ENCODE data around the gene CLHC1. TPM values are rescaled to one million over a fixed set of nuclear protein-coding genes. Genes with fewer than 3 reads are reported as not detected.

CLHC1 gene
- total RNA-seq, 1 donor from 2014 or later: 25.0 TPM

DNA sequence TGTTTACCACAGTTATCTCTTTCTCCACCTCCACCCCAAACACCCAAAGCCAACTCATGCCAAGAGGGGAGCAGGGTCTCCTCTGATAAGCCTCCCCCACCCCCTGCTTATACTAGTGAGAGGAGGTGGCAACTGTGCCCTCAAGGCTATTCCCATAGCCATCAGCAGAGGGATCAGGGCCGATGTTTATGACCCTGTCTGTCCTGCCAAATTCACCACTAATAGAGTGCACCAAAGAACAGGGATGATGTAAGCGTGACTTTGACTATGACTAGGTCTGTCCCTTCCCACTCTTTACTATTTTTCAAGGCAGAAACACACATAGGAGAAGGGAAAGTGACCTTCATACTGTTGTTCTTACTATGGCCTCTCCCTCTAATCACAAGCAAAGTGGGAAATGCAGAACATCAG lies 74.6 kb downstream of the CLHC1 start:
- H3K4me1 Mint-ChIP-seq (ENCODE audit: unreplicated experiment): peaks cover 44% of the 10 kb centered on the region
- no peak overlapping the region for H3K4me3 Mint-ChIP-seq
- H3K27me3 Mint-ChIP-seq: no peaks in the 10 kb centered on the region
- no peaks in the 10 kb centered on the region for H3K9me3 Mint-ChIP-seq
- H3K27ac Mint-ChIP-seq: no peak overlapping the region
- no peak for DNase-seq (ENCODE audit: extremely low spot score, unreplicated experiment)
- TF ChIP-seq, protein P1, sequence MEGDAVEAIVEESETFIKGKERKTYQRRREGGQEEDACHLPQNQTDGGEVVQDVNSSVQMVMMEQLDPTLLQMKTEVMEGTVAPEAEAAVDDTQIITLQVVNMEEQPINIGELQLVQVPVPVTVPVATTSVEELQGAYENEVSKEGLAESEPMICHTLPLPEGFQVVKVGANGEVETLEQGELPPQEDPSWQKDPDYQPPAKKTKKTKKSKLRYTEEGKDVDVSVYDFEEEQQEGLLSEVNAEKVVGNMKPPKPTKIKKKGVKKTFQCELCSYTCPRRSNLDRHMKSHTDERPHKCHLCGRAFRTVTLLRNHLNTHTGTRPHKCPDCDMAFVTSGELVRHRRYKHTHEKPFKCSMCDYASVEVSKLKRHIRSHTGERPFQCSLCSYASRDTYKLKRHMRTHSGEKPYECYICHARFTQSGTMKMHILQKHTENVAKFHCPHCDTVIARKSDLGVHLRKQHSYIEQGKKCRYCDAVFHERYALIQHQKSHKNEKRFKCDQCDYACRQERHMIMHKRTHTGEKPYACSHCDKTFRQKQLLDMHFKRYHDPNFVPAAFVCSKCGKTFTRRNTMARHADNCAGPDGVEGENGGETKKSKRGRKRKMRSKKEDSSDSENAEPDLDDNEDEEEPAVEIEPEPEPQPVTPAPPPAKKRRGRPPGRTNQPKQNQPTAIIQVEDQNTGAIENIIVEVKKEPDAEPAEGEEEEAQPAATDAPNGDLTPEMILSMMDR (conservative IDR thresholded peaks at IDR 0.05): no peak
- H3K36me3 Mint-ChIP-seq: no peaks in the 10 kb centered on the region

DNA sequence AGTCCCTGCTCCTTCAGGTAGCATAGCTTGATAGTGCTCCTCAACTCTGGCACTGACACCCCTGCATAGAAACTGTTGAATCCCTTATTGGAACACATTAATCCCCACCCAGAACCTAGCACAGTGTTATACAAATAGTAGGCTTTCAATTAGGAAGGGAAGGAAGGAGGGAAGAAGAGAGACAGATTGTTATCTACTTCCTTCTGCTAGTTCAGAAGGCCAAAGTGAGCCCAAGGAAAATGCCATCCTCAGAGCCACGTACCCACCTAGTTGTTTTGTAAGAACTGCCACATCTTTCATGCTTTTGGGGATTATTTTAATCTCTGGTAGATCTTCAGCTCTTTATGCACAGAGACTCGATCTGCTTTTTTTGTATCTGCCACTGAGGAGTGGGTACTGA lies 75.1 kb downstream of the CLHC1 start:
- Mint-ChIP-seq H3K4me1 (ENCODE audit: unreplicated experiment) (peaks cover 40% of the 10 kb centered on the region), H3K27ac (peak overlapping the region; percentile 42), H3K4me3 (no peak overlapping the region), H3K36me3 (no peaks in the 10 kb centered on the region), H3K27me3 (no peaks in the 10 kb centered on the region), H3K9me3 (no peaks in the 10 kb centered on the region)
- TF ChIP-seq, protein P1 (conservative IDR thresholded peaks at IDR 0.05): no peak
- DNase-seq (ENCODE audit: extremely low spot score, unreplicated experiment): no peak

DNA sequence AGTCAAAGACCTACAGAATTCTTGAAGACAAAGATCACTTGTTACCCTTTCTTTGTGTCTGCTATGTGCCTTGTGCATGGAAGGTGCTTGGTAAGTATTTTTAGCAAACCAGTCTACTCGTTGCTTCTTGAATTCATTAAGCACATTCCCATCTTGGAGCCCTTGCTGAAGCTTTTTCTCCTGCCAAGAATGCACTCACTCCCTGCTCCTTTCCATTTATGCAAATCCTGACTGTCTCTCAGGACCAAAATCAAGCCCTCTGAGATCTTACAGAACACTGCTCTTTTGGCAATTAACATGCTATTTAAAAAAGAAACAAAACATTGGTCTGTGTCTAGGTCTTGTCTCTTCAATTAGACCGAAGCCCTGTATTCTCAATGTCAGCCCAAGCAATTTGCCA lies 75.8 kb downstream of the CLHC1 start:
- H3K27ac Mint-ChIP-seq: peak overlapping the region; percentile 42
- H3K4me3 Mint-ChIP-seq: no peak overlapping the region
- TF ChIP-seq, protein P1 (conservative IDR thresholded peaks at IDR 0.05): no peak
- peaks cover 34% of the 10 kb centered on the region for H3K4me1 Mint-ChIP-seq (ENCODE audit: unreplicated experiment)
- H3K9me3 Mint-ChIP-seq: no peaks in the 10 kb centered on the region
- no peak for DNase-seq (ENCODE audit: extremely low spot score, unreplicated experiment)
- H3K27me3 Mint-ChIP-seq: no peaks in the 10 kb centered on the region
- no peaks in the 10 kb centered on the region for H3K36me3 Mint-ChIP-seq

GRCh38 chr2:55155764-55156281 lies 76.3 kb downstream of the CLHC1 start:
- no peak for DNase-seq (ENCODE audit: extremely low spot score, unreplicated experiment)
- H3K27ac Mint-ChIP-seq: peak overlapping the region; percentile 42
- no peaks in the 10 kb centered on the region for H3K36me3 Mint-ChIP-seq
- H3K9me3 Mint-ChIP-seq: no peaks in the 10 kb centered on the region
- H3K4me1 Mint-ChIP-seq (ENCODE audit: unreplicated experiment): peaks cover 34% of the 10 kb centered on the region
- TF ChIP-seq, protein P1 (conservative IDR thresholded peaks at IDR 0.05): no peak
- H3K4me3 Mint-ChIP-seq: no peak overlapping the region
- no peaks in the 10 kb centered on the region for H3K27me3 Mint-ChIP-seq

GRCh38 chr2:55155206-55155605 lies 76.9 kb downstream of the CLHC1 start:
- Mint-ChIP-seq H3K27me3 (no peaks in the 10 kb centered on the region), H3K9me3 (no peaks in the 10 kb centered on the region), H3K36me3 (no peaks in the 10 kb centered on the region), H3K4me1 (ENCODE audit: unreplicated experiment) (peaks cover 34% of the 10 kb centered on the region), H3K4me3 (no peak overlapping the region), H3K27ac (no peak overlapping the region)
- no peak for DNase-seq (ENCODE audit: extremely low spot score, unreplicated experiment)
- TF ChIP-seq, protein P1 (conservative IDR thresholded peaks at IDR 0.05): no peak

Measured in type B pancreatic cell (in vitro differentiated cells).